Measurements from ENCODE around the gene SRP72.
A peak's percentile ranks its signal among the peaks of the same experiment; 100 is the strongest.
"Not testable (repeated sequence)": the region's sequence is repeated elsewhere in the genome, so short reads cannot be mapped to it uniquely, and the experiment has no call there.

Gene SRP72

GRCh38 chr4:56465599-56466295 lies 1.7 kb upstream of the SRP72 start:
- DNase-seq (ENCODE audit: low read depth) = no peak

GRCh38 chr4:56466296-56466761 lies 1.1 kb upstream of the SRP72 start:
- not testable (repeated sequence) for DNase-seq (ENCODE audit: low read depth)

- DNase-seq (ENCODE audit: low read depth) = no peak
These were observed 520 bp upstream of the SRP72 start for GRCh38 chr4:56466910-56467283.

GRCh38 chr4:56468097-56468422 lies 643 bp downstream of the SRP72 start:
- DNase-seq (ENCODE audit: low read depth) = no peak

- DNase-seq (ENCODE audit: low read depth) = no peak
These were observed 2.2 kb downstream of the SRP72 start for GRCh38 chr4:56469489-56470210.

- no peak for DNase-seq (ENCODE audit: low read depth)
These were observed 8.5 kb downstream of the SRP72 start for GRCh38 chr4:56475917-56476316.

GRCh38 chr4:56477192-56477702 lies 9.8 kb downstream of the SRP72 start:
- DNase-seq (ENCODE audit: low read depth) = no peak

- DNase-seq (ENCODE audit: low read depth) = no peak
These were observed 13.3 kb downstream of the SRP72 start for GRCh38 chr4:56480691-56481090.

GRCh38 chr4:56496241-56496640 lies 28.8 kb downstream of the SRP72 start:
- no peak for DNase-seq (ENCODE audit: low read depth)

- DNase-seq (ENCODE audit: low read depth) = peak; percentile 46
These were observed 38.1 kb downstream of the SRP72 start, which contains the start of gene ARL9 for GRCh38 chr4:56505269-56506130. Gene ARL9 (plus strand): TSS chr4:56505791. CDS start chr4:56505863, 72 bp downstream.

- no peak for DNase-seq (ENCODE audit: low read depth)
These were observed 43.7 kb downstream of the SRP72 start for GRCh38 chr4:56511098-56511497.

- DNase-seq (ENCODE audit: low read depth) = no peak
These were observed 44.7 kb downstream of the SRP72 start for GRCh38 chr4:56512166-56512565.

- DNase-seq (ENCODE audit: low read depth) = no peak
These were observed 46.1 kb downstream of the SRP72 start for GRCh38 chr4:56513517-56513916.

GRCh38 chr4:56530269-56531148 lies 63.1 kb downstream of the SRP72 start:
- peak; percentile 76 for DNase-seq (ENCODE audit: low read depth)

GRCh38 chr4:56531149-56531770 lies 63.8 kb downstream of the SRP72 start:
- DNase-seq (ENCODE audit: low read depth) = no peak

- DNase-seq (ENCODE audit: low read depth) = no peak
These were observed 64.4 kb downstream of the SRP72 start for GRCh38 chr4:56531823-56532222.

GRCh38 chr4:56532239-56532638 lies 64.8 kb downstream of the SRP72 start:
- no peak for DNase-seq (ENCODE audit: low read depth)

GRCh38 chr4:56535915-56536314 lies 68.5 kb downstream of the SRP72 start:
- no peak for DNase-seq (ENCODE audit: low read depth)

GRCh38 chr4:56537147-56537546 lies 69.7 kb downstream of the SRP72 start:
- no peak for DNase-seq (ENCODE audit: low read depth)

- DNase-seq (ENCODE audit: low read depth) = no peak
These were observed 73.4 kb downstream of the SRP72 start for GRCh38 chr4:56540826-56541225.

GRCh38 chr4:56544573-56545131 lies 77.2 kb downstream of the SRP72 start:
- DNase-seq (ENCODE audit: low read depth) = peak; percentile 77

All from activated T-helper 9 cell treated with anti-CD3 and anti-CD28 coated beads, Interleukin-2, amount 50 U/mL, for 16 hours (primary cell).